HG03342 (cell line): ENCODE results near the gene NEK11.

ENCODE experiments used
- ATAC-seq: cut with Tn5 transposase; IDR thresholded peaks from one replicate; pipeline ENCODE4 v1.9.1; 2021; ENCODE audit warnings: mild to moderate bottlenecking, moderate library complexity; ENCODE audit not compliant: unreplicated experiment

Gene NEK11

DNA sequence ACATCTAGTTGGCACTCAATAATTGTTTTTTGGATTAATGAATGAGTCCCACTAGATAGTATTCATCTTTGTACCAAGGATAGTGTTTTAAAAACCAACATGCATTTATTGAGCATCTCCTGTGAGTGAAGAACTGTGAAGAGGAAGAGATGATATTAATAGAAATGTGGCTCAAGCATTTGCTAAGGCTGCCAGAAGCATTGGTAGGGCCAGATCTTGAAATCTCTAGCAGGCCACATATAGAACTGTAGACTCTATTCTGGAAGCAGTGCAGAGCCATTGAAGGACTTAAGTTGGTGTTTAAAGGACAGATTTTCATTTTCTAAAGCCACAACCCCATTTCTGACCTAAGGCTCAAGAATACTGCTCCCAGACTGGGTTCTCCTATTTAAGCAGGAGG, 99.0 kb downstream of the NEK11 start:
- no peak for ATAC-seq

DNA sequence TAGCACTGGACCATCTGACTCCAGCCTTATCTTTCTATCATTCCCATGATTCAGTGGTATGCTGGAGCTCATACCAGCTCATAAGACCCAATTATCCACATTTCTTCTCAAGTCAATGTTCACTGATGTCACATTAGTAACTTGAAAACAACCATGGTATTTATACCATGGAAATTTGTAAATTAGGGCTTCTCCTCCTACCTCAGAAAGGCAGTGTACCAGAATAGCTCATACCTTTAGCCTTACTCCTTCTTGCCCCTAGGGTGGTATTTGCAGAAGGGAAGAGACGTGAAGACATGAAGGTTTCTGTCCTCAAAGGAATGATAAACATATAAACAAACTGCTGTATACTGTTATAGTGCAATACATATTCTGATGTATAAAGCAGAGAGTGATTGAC, 114.2 kb downstream of the NEK11 start:
- ATAC-seq, result no peak

DNA sequence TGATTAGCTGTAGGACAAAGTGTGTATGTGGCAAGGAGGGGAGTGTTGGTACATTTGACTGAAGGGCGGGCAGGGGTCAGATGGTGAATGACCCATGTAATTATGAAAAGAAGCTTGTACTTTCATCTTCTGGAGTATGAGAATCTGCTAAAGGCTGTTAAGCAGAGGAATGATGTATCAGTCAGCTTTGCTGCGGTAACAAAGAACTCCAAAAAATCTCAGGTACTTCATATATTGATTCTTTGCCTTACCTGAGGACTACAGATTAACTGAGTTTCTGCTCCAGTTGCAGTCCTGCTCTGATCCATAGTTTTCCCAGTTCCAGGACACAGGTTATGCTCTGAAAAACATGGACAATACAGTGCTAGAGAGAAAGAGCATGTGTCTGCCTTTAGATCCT, 115.1 kb downstream of the NEK11 start:
- no peak for ATAC-seq

DNA sequence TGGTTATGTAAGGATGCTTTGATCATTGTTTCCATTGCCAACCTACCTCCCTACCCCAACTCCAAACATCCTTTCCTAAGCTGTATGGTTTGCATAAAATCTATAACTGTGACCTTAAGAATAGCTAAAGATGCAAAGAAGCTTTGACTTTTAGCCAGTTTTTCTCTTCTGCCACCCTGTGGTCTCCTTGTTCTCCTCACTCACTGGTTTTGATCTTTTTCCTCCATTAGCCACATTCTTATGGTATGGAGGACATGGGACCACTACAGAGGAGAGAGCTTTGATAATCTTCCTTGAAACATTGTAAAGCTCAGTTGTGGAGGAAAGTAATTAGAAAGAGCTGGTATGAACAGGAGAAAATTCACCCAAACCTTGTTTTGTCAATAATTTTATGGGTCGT, 115.9 kb downstream of the NEK11 start:
- ATAC-seq, result no peak

DNA sequence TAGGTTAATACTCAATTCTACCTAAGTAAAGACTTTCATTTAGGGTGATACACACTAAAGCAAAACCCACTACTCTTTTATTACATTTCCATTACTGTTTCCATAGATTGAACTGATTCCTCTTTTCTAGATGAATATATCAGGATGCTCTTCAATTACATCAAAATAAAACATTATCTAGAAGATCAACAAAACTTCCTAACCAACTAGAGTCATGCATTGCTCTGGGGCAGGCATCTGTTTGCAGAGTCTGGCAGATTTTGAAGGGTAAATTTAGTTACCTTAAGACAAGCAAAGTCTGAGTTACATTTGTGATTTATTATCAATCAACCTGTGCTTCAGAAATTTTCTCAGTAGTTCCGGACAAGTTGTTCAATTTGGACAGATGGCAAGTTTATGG, 117.1 kb downstream of the NEK11 start:
- no peak for ATAC-seq

DNA sequence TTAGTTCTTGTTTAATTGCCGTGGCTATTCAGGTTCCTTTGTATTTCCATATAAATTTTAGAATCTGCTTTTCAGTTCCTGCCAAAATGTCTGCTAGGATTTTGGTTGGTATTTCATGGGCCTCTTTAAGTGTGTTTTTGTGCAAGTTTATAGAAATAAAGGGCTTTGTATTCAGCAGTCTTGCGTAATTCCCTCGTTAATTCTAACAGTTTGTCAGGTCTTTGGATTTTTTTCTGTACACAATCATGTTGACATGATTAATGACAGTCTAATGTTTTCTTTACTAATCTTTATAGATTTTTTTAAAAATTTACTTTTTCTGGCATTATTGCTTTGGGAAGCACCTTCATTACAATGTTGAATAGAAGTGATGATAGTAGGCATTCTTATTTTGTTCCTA, 120.9 kb downstream of the NEK11 start:
- no peak for ATAC-seq

DNA sequence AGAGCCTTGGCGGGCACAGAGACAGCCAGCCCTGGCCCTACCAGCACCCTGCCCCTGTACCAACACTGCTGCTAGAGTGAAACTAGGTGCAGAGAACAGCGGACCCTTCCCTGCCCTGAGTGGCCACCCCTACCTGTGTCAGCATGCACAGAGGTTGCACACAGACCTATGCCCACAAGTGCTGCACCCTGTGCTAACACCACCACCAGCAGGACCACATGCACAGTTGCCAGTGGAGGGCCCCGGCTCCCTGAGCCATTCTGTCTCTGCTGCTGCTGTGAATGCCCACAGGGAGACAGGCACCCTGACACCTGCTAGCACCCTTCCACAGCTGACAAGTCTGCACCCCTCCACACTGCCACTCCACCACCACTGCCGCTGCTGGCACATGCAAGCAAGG, 131.8 kb downstream of the NEK11 start:
- no peak for ATAC-seq

DNA sequence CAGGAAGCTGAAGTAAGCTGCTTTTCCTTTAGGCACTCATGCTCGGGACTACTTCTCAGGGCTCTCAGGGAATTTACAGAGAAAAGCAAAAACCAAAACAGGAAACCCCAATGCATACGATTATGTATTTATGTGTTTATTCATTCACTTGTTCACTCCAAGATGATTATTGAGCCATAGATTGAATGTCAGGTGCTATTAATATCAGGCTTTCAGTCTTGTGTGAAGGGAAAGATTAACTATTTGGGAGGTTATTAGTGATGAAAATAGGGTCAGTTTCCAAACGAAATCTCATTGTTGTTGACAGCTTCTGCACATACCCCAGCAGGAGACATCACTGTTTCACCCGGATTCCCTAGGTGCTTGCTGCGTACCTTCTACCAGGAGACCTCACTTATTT, 135.8 kb downstream of the NEK11 start:
- ATAC-seq, result no peak

DNA sequence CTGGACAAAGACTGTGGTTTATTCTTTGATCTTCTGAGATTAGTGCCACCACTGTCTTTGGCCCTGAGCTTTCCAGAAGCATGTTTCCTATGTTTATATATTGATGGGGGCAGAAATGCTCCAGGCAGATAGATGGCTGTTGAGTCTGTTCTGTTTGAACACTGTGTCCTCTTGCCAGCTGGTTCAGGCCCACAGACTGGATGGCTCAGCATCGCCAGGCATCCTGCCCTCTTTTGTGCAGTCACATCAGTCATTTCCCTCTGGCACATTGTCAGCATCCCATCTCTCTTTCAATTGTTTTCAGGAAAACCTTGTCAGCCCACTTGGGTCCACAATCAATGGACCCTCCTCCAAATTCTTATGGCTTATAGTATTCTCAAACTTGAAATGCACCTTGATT, 141.2 kb downstream of the NEK11 start:
- ATAC-seq, result no peak

DNA sequence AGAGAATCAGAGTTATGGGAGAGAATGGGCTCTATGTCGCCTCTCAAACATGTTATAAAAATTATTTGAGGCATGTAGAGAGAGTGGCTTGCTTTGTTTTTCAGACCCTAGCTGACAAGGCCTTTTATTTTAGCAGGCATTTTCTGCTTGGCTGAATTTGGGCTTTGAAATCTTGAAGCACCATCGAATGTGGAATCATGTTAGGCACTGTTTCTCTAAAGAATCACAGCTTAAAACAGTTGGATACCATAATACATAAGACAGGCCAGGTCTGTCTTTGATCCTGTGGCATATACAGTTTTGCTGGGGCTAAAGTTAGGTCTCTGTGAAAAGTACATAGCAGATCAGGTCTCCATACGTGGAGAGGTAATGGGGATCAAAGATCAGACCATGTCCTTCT, 142.7 kb downstream of the NEK11 start:
- ATAC-seq, result no peak

DNA sequence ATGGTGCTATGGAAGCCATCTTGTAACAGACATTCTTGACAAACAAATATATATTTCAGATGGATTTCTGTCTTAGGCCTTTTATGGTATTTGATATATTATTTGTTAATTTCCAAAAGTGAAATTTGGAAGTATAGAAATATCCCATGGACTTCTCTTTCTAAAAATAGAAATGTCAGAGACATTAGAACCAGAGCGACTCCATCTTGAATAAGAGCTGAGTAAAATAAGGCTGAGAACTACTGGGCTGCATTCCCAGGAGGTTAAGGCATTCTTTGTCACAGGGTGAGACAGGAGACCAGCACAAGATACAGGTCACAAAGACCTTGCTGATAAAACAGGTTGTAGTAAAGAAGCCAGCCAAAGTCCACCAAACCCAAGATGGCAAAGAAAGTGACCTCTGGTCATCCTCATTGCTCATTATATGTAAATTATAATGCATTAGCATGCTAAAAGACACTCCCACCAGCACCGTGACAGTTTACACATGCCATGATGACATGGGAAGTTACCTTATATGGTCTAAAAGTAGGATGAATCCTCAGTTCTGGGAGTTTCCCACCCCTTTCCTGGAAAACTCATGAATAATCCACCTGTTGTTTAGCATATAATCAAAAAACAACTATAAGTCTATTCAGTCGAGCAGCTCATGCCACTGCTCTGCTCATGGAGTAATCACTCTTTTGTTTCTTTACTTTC, 146.0 kb downstream of the NEK11 start:
- ATAC-seq, result no peak

DNA sequence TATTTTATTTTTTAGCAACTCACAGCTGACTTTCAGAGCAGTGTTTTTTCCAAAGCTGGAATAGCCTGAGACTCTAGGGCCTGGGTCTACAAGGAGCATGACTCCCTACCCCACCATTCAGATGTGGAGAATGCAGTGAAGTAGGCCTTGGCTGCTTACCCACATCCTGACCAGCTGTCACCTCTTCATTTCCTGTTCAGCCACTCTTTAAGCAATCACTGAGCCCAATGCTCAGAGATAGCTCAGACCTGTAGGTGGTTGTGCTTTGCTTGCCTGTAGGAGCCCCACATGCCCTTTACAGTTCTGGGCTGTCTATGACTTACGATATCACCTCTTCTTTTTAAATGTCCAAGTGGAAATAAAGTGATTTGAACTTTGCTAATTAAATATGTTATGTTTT, 148.1 kb downstream of the NEK11 start:
- ATAC-seq, result peak; percentile 92

DNA sequence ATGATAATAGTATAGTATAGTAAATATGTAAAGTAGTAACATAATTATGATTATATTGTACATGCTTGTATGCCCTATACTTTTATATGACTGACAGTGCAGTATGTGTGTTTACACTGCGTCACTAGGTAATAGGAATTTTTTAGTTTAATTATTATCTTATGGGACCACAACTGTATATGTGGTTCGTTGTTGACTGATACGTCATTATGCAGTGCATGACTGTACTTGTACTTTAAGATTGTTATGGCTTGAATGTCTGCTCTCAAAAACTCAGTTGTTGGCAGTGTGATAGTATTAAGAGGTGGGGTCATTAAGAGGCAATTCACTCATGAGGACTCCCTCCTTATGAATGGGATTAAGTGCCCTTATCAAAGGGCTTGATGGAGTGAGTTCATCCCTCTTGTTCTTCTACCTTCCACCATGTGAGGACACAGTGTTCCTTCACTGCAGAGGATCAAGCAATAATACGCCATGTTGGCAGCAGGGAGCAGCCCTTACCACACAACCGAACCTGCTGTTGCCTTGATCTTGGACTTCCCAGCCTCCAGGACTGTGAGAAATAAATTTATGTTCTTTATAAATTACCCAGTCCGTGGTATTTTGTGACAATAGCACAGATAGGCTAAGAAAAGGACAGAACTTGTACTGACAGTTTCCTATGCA, 152.2 kb downstream of the NEK11 start:
- ATAC-seq, result no peak

DNA sequence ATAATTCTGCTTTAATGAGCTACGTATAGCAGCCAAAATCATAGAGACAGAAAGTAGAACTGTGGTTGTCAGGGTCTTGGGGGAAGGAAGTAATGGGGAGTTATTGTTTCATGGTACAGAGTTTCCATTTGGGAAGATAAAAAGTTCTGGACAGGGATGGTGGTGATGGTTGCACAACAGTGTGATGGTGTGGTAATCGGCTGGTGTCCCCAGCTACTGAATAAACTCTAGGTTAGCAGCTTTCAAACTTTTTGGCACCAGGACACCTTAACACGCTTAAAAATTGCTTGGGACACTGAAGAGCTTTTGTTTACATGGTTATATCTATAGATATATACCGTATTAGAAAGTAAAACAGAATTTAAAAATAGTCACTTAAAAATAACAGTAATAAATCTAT, 166.0 kb downstream of the NEK11 start:
- ATAC-seq, result no peak

DNA sequence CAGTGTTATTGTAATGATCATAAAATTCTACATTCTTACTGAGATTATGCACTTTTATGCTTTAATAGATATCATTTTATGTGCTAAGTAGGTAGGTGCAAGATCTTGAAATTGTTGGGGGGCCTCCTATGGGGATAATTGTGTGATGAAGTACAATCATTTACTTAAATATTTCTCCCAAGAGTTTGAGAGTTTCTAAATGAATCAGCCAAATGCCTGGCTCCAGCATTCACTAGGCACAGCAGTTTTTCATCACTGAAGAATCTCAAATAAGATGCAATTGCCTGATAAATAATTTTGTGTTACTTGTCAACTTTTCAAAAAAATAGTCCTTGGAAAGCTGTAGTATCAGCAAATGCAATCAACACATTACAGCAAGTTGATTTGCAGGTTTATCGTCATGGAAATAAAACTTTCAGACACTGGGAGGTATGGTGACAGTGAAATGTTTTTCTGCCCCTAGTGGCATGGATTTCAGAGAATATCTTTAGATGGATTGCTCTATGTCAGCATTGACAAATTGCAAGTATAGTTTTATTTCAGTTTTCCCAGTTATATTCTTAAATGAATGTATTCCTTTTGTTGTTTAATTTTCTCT, 167.1 kb downstream of the NEK11 start:
- no peak for ATAC-seq

DNA sequence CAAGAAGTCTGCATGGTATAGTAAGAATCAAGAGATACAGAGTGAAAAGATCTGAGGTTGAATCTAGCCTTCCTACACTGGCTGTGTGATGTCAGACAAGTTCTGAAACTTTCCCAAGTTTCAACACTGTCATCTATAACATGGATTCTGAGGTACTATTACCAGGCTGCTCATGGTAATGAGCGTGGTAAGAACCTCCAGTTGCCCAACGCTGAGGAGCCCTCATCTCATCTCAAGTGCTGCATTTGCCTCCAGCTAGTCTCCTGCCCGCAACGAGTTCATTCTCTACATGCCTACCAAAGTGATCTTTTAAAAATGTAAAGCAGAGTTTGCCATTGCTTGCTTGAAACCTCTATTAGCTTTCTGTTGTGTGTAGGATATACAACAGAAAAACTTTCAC, 168.1 kb downstream of the NEK11 start:
- ATAC-seq, result no peak

DNA sequence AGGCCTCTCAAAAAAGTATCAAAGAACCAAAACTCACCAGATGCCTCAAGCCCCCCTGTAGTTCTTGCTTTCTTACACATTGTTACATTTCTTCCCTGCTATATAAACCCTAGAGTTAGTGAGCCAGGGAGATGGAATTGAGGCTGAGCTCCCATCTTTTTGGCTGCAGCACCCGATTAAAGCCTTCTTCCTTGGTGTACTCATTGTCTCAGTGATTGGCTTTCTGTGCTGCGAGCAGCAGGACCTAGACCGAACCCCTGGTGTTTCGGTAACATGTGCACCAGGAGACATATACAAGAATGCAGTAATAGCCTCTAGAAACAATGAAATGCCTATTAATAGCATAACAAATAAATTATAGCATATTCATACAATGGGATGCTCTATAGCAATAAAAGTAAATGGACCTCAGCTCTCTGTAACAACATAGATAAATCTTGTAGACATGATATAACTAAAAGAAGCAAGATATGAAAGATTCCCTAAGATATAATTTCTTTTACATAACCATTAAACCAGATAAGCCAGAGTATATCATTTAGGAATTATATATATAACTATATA, 174.0 kb downstream of the NEK11 start:
- ATAC-seq, result no peak

DNA sequence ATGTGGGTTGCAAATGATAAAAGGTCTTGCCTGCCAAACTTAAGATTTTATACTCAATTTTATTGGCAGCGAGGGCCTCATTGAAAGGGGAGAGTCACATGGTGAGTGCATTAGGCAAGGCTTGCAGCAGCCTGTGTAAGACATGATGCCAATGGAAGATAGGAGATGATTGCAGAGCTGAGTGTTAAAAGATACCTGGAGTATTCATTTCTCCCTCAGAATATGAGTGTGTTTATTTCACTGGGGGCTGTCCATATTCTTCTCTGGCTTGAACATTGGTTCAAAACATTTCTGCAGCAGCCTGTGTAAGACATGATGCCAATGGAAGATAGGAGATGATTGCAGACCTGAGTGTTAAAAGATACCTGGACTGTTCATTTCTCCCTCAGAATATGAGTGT, 189.7 kb downstream of the NEK11 start:
- no peak for ATAC-seq

DNA sequence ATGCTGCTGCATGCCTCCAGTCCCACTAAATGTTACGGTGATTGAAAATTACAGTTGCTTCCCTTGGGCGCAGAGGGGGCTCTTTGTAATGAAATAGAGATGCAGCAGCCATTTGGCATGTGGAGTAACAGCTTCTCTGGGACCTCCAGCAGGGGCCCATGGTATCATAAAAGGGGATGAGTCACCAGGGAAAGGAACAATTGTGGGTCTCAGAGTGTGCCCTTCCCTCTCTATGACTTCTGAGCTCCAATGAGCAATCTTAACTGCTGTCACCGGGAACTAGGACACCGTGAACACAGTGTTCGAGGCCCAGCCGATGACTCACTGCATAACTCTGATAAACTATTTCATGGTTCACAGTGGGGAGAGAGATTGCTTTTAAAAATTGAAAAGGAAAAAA, 190.1 kb downstream of the NEK11 start:
- no peak for ATAC-seq

DNA sequence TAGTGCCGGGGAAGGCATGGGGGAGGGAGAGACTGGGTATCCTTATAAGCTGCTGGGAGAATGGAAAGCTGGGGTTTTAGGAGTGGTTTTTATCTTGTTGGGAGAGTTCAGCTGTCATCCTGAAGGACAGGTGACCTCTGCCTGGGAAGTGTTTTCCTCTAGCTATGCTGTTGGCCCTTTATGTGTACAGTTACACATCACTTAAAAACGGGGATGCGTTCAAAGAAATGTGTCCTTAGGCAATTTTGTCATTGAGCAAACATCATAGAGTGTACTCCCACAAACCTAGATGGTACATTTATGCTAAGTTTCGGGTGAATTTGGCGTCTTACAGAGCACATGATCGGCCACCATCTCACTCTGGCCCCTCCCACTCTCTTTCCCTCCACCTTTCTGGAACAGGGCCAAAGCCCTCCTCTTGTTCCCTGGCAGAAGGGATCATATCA, 190.6 kb downstream of the NEK11 start:
- no peak for ATAC-seq

DNA sequence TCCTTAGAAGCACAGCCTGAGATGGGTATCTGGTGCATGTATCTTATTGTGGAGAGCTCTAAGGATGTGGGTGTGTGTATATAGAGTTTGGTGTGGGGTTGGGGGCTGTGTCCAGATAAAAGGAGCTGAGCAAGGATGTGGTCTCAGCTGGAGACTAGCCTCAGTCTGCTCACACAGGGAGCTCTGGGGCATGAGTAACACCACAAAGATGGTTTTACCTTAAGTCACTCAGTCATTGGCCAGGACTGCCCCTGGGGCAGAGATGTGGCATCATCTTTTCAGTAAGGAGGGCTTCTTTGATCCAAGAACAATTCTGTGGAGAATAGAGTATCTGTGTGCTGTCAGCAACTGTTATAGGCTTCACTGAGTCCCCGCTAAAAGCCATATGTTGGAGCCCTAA, 191.5 kb downstream of the NEK11 start:
- ATAC-seq, result no peak

DNA sequence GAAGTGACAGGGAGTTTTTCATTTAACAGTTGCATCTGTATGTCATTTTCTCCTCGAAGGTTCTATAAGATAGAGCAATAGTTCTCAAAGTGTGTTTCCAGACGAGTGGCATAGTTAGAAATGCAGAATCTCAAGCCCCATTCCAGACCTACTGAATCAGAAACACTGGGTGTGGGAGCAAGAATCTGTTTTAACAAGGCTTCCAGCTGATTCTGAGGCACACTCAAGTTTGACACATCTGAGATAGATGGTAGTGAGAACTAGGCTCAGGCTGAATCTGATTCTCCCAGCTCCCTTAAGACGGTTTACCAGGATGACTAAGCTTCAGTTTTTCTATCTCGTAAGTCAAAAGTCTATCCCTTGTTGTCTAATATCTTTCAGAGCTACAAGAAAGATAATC, 195.1 kb downstream of the NEK11 start:
- ATAC-seq, result no peak
